Suprapubic skin (tissue), 4 donors: ENCODE measurements around the gene HOXB7. TPM values are rescaled to one million over a fixed set of nuclear protein-coding genes. Genes with fewer than 3 reads are reported as not detected.

Source experiments
- DNase-seq, 2 donors: peaks; one replicate each; pipeline ENCODE4 v3.0.0-alpha.2; 2019; ENCODE audit warnings: low spot score in 2 of 2
- H3K27ac ChIP-seq: fragments of 200-600 bp; sonication (generic); one replicate; pipeline ENCODE4 v1.5.1; 2019
- H3K27me3 ChIP-seq: fragments of 200-600 bp; sonication (generic); one replicate; pipeline ENCODE4 v1.5.1; 2019
- H3K36me3 ChIP-seq: fragments of 200-600 bp; sonication (generic); one replicate; pipeline ENCODE4 v1.5.1; 2019
- H3K4me1 ChIP-seq: fragments of 200-600 bp; sonication (generic); one replicate; pipeline ENCODE4 v1.5.1; 2019
- H3K4me3 ChIP-seq: fragments of 200-600 bp; sonication (generic); one replicate; pipeline ENCODE4 v1.5.1; 2019; ENCODE audit warnings: mild to moderate bottlenecking
- H3K9me3 ChIP-seq: fragments of 200-600 bp; sonication (generic); one replicate; pipeline ENCODE4 v1.5.1; 2019
- EP300 ChIP-seq: sonication (generic); formaldehyde crosslinking; IDR thresholded peaks from one replicate; pipeline ENCODE4 v1.6.1; 2017; ENCODE audit warnings: antibody characterized with exemption
- POLR2A ChIP-seq, 2 donors: fragments of 450-650 bp; IDR thresholded peaks; one replicate each; pipeline ENCODE4 v1.6.1; 2017; ENCODE audit warnings: antibody characterized with exemption in 2 of 2, mild to moderate bottlenecking in 2 of 2, moderate library complexity in 2 of 2
- POLR2AphosphoS5 ChIP-seq, 3 donors: sonication (generic); formaldehyde crosslinking; IDR thresholded peaks; one replicate each; pipeline ENCODE4 v1.6.1; 2017; ENCODE audit warnings: antibody characterized with exemption in 3 of 3
- WGBS: methylation state at CpG from one replicate; pipeline ENCODE4 v1.1.5; 2018; 5-methylcytosine and 5-hydroxymethylcytosine counted together
- total RNA-seq, 4 donors: library from RNA; depleted of rRNA; stranded (reverse); fragments of >200 nt; gene quantifications; one replicate each; pipeline ENCODE4 v1.1.0, GENCODE V29; 2016
- TF ChIP-seq, protein P1 (sequence below), 2 donors: fragments of 200-600 bp in 1 of 2; fragments of 450-650 bp in 1 of 2; sonication (generic) in 1 of 2; IDR thresholded peaks; one replicate each; pipeline ENCODE4 v1.5.1; 2016 to 2019; ENCODE audit warnings: antibody characterized with exemption in 2 of 2, mild to moderate bottlenecking in 1 of 2, moderate library complexity in 1 of 2

Gene HOXB7
- total RNA-seq, 4 donors from 2014 or later, result 0.95 to 3.6 (median 2.4) TPM

DNA sequence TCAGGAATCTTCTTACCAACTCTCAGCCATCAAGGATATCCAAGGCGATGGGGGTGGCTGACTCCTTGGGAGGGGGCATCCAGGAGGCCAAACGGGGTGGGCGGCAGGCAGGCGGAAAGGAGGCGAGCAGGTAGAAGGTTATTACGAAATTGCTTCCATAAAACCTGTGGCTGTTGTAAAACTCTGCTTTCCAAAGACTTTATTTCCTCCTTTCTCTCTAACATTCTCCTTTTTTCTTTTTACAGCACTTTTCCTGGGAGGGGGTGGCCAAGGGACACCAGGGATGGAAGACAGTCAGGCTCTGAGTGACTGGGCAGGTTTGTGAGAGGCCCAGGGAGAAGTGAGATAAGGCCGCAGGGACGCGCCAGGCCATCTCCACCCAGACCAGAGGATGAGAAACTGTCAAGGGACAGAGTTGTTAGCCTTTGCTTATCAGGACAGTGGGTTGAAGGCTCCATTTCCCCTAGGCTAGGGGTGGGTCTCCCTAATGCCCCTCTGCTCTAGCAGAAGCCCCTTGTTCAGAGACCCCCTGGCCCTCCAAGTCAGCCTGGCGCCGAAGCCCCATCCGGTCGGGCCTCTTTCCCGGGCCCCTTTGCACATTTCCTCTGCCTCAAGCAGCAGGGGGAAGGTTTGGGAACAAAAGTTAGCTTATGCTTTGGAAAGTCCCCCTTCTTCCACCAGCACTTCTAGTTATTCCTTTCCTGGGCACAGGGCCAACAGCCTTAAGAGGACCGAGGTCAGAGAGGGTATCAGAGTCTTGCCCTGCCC is 20.3 kb upstream of the HOXB7 start:
- Histone ChIP-seq H3K9me3 (no peaks in the 10 kb centered on the region), H3K4me1 (peaks cover 19% of the 10 kb centered on the region), H3K27ac (no peak overlapping the region), H3K27me3 (peaks cover 100% of the 10 kb centered on the region), H3K36me3 (no peaks in the 10 kb centered on the region), H3K4me3 (no peak overlapping the region)
- DNase-seq, result no peak
- TF ChIP-seq POLR2A (IDR thresholded peaks at IDR 0.05), result no peak
- no peak for TF ChIP-seq EP300
- TF ChIP-seq, protein P1, sequence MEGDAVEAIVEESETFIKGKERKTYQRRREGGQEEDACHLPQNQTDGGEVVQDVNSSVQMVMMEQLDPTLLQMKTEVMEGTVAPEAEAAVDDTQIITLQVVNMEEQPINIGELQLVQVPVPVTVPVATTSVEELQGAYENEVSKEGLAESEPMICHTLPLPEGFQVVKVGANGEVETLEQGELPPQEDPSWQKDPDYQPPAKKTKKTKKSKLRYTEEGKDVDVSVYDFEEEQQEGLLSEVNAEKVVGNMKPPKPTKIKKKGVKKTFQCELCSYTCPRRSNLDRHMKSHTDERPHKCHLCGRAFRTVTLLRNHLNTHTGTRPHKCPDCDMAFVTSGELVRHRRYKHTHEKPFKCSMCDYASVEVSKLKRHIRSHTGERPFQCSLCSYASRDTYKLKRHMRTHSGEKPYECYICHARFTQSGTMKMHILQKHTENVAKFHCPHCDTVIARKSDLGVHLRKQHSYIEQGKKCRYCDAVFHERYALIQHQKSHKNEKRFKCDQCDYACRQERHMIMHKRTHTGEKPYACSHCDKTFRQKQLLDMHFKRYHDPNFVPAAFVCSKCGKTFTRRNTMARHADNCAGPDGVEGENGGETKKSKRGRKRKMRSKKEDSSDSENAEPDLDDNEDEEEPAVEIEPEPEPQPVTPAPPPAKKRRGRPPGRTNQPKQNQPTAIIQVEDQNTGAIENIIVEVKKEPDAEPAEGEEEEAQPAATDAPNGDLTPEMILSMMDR (IDR thresholded peaks at IDR 0.05), result no peak
- TF ChIP-seq POLR2AphosphoS5 (IDR thresholded peaks at IDR 0.05), result no peak
- 60% methylated on average over 10 of the region's 15 CpGs for WGBS

DNA sequence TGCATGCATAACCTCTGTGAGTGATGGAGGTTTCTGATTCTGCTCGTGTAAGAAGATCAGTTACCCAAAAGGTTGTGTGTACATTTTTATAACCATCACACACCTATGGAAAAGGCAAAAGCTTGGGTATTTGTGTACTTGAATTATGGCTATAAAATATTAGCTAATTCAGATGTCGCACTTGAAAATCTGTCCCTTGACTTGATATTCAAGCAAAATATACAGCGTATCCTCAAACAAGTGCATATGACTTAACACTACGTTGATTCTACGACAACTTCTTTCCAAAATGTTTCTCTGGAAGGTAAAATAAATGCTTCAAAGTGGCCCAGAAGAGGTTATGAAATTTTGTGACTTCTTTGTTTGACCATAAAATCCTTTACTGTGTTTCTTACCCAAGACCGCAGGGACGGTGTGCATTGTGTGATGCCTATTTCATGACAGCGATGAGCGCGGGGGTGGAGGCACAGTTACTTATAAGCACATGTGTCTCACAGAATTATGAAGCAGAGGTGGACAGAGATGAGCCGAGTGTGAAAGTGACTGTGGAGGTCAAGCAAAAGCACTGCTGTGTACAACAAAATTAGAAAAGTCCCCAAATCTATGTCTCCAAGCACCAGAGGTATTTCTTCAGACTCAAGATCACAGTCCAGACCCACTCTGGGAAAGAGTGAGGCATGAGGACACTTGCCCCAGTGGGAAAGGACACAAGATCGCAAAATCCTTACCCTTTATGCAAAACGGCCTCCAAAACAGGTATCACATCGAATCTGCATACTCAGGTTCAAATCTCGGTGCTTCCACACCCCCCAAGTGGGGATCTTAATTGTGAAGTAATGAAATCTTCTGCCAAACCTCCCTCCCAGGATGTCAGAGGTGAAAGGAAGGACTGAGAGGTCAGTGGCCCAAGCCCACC is 19.4 kb upstream of the HOXB7 start:
- TF ChIP-seq, protein P1 (IDR thresholded peaks at IDR 0.05), result no peak
- TF ChIP-seq EP300 (no peak), POLR2AphosphoS5 (IDR thresholded peaks at IDR 0.05) (no peak), POLR2A (IDR thresholded peaks at IDR 0.05) (no peak)
- DNase-seq, result no peak
- H3K9me3 ChIP-seq, result no peaks in the 10 kb centered on the region
- WGBS, result 64% methylated on average over 15 of the region's 15 CpGs
- H3K36me3 ChIP-seq, result no peaks in the 10 kb centered on the region
- H3K27ac ChIP-seq, result no peak overlapping the region
- peaks cover 100% of the 10 kb centered on the region for H3K27me3 ChIP-seq
- peaks cover 27% of the 10 kb centered on the region for H3K4me1 ChIP-seq
- H3K4me3 ChIP-seq, result no peak overlapping the region

DNA sequence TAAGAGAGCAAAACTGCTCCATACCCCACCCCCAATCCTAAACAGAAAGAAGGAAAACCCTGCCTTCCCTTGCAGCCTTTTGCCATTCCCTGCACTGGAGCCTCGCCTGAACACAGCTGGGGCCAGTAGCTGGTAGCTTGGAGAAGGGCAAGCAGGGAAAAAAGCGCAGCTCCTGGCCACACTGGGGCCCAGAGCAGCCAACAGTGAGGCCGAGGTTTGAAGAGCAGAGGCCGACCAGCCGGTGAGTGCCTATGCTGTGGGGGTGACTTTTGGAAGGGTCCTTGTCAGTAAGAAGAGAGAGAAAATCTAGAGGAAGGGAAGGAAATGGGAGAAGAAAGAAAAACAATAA is 18.6 kb upstream of the HOXB7 start:
- DNase-seq, result no peak
- no peaks in the 10 kb centered on the region for H3K9me3 ChIP-seq
- H3K4me1 ChIP-seq, result peaks cover 34% of the 10 kb centered on the region
- H3K4me3 ChIP-seq, result no peak overlapping the region
- TF ChIP-seq POLR2A (IDR thresholded peaks at IDR 0.05), result no peak
- no peak for TF ChIP-seq EP300
- TF ChIP-seq POLR2AphosphoS5 (IDR thresholded peaks at IDR 0.05), result no peak
- TF ChIP-seq, protein P1 (IDR thresholded peaks at IDR 0.05), result no peak
- H3K27me3 ChIP-seq, result peaks cover 100% of the 10 kb centered on the region
- no peaks in the 10 kb centered on the region for H3K36me3 ChIP-seq
- no peak overlapping the region for H3K27ac ChIP-seq
- WGBS, result 69% methylated on average over 5 of the region's 5 CpGs

DNA sequence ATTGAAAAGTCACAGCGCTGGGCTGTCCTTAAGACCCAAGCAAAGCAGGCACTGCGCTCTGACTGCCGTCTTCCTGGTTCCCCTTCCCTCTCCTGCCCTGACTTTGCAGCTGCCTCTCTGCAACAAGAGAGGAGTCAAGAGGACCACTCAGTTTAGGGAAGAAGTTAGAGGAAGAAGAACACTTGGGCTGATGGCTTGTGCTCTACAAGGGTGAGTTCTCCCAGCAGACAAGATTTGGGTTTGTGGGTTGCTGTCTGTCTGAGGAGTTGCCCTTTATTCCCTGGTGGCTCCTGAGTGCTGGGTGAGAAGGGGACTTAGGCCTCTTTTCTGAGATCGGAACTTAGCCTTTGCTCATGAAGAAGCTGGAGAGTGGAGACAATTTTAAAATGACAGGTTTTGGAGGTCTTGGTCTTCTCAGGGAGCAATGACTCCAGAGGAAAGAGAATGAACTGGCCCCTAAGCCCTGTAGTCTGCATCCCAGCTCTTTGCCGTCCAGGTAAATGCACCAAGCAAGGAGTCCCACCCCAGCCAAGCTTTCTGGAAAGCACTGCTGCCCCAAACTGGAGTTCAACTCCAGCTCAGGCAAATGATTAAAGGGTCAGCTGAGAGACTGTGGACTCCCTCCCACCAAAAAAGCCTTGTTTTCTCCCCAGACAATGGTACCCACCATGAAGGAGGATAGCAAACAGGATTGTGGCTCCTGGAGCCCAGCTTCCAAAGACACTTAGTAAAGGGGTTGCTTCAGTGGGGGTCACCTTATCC is 18.0 kb upstream of the HOXB7 start:
- H3K9me3 ChIP-seq, result no peaks in the 10 kb centered on the region
- no peaks in the 10 kb centered on the region for H3K36me3 ChIP-seq
- H3K27ac ChIP-seq, result no peak overlapping the region
- DNase-seq, result no peak
- peaks cover 31% of the 10 kb centered on the region for H3K4me1 ChIP-seq
- no peak overlapping the region for H3K4me3 ChIP-seq
- H3K27me3 ChIP-seq, result peaks cover 100% of the 10 kb centered on the region
- WGBS, result 57% methylated on average over 5 of the region's 5 CpGs
- no peak for TF ChIP-seq POLR2AphosphoS5 (IDR thresholded peaks at IDR 0.05)
- no peak for TF ChIP-seq POLR2A (IDR thresholded peaks at IDR 0.05)
- no peak for TF ChIP-seq EP300
- TF ChIP-seq, protein P1 (IDR thresholded peaks at IDR 0.05), result no peak
